ENCODE data around the gene ELAVL2.
A peak's percentile ranks its signal among the peaks of the same experiment; 100 is the strongest.

ELAVL2 gene

DNA sequence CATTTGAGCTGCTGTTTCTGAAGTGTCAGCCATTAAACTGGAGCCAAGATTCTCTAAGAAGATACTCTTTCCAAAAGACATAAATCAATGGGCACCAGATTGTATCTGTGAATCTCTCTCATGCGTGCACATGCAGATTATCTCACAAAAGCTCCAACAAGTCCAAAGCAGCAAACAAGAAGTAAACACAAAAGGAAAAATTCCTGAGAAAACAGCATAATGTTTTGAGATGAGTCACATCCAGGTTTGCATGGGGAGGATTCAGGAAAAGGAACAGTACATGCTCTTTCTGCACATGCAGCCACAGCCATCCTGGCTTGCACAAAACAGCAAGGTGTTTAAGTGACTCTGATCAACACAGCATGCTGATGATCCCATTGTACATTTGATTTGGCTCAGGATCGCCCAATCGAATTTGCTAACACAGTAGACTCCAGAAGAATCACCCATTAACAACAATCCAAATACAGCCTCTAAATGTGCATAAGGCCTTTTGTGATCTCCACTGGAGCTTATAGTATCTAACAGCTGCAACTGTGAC, 143.1 kb downstream of the ELAVL2 start:
- intact Hi-C loops (cut with DNase I): no loop called here
- no peak for DNase-seq

DNA sequence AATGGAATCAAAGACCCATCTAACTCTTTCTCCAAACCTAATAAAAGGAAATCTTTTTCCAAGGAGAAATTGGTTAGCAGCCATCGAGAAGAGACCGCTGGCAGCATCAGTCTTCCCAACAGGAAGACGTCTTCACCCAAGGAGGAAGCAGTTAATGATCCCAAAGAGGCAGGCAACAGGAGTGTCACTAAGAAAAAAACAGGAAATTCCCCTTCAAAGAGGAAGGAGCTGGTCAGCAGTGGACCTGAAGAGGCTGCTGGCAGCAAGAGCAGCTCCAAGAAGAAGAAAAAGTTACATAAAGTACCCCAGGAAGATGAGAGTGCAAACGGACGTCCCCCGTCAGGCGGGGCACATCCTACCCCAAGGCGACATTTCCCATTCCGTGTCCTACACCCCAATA, 143.7 kb downstream of the ELAVL2 start:
- no peak for DNase-seq
- intact Hi-C loops (cut with DNase I): no loop called here

DNA sequence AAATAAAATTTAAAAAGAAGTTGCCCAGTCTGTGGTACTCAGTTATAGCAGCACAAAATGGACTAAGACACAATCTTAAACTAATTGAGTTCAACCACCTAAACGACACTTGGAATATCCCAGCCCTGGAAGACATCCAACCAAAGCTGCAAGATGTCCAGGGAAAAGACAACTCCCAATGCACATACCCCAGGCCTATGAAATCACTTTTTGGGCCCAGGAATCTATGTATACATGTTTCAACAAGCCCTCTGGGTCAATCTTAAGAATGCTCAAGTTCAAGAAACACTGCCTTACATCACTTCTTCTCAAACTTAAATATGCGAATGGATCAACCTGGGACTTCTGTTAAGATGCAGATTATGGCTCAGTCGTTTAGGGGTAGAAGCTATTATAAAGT, 148.6 kb downstream of the ELAVL2 start:
- intact Hi-C loops (cut with DNase I): no loop called here
- DNase-seq: no peak

DNA sequence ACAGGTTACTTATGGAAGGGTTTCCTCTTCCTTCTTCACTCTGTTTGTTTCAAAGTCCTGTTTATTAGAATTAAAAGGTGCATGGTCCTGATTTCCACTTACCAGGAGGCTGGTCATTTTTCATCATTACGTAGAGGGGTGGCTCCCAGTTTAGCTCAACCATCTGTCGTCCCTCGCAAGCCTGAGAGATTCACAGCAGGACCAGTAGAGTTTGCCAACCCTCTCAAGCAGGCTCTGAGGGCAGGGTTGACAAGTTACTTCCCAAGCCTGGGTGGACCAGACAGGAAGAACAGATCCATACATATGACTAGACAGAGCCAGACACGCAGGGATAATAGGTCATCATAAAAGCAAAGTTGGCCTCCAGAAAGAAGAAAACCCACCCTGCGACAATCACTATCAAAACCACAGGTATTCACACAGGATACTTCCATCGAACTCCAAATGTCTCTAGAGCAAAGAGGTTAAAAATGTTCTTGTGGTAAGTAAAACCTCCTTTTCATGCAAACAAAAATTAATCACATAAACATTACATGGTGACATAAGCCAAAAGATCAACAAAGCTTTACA, 151.9 kb downstream of the ELAVL2 start:
- DNase-seq: no peak
- intact Hi-C loops (cut with DNase I): no loop called here

DNA sequence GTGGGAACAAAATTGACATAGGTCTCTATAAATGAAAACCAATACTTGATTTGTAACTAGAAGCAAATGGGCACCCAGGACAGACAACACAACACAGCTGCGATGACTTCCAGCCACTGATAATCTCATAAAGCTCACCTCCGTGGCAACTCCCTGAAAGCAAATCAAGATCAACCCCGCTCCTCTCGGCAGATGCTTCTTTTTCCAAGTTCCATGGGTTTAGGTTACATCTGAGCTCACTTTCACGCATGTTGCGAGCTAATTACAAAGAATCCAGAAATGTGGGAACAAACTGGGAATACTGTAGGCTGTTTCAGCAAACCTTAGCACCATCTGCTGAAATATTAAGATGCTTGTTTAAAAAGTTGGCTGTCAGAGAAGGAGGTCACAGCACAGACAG, 153.9 kb downstream of the ELAVL2 start:
- intact Hi-C loops (cut with DNase I): no loop called here
- no peak for DNase-seq

DNA sequence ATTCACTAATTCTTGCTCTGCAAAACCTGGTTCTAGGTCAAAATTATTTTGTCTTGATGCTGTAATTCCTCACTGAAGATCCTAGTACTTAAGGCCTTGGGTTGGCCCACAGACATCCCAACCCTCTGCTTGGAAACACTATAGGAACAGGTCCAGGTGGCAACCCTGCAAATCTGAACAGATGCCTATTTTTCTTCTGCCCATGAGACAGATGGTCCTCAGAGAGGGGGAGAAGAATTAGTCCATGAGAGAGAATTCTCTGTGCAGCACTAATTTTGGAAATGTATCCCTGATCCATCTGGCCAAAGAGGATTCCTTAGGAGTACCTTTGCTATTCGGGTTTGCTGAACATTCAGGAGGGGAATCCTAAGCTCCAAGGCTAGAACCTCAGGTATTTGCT, 156.3 kb downstream of the ELAVL2 start:
- intact Hi-C loops (cut with DNase I): no loop called here
- no peak for DNase-seq

DNA sequence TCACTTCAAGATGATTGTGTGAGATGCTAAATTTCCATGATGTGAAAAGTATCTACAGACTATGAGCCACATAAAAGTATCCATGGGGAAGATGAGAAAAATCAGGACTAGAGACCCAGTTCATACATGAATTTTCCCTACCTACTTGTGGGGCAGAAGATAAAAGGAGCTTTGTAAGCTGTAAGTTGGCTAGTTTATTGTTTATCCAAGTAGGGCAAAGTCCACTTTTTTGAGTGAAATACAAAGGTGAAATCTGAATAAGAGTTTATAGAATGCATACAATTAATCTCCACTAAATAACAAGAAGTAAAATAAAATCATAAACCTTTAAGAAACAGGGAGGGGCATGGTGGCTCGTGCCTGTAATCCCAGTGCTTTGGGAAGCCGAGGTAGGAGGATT, 160.4 kb downstream of the ELAVL2 start:
- no peak for DNase-seq
- intact Hi-C loops (cut with DNase I): no loop called here

DNA sequence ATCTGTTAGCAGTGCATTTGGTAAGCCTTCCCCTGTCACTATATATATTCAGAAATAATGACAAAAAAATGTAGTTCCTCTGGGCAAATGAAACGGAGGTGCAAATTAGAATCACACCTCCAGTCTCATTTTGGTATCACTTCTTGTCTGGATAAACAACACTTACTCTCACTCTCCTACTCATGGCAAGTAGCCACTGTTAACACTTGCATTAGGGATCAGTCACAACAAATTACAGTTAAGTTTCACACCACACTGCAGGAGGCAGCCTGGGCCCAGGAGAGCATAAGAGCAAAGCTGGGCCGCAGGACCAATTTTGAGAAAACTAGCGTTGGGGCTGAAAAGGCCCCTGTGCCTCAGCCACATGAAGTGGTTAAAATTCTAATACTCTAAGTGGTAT, 161.0 kb downstream of the ELAVL2 start:
- intact Hi-C loops (cut with DNase I): no loop called here
- DNase-seq: no peak

DNA sequence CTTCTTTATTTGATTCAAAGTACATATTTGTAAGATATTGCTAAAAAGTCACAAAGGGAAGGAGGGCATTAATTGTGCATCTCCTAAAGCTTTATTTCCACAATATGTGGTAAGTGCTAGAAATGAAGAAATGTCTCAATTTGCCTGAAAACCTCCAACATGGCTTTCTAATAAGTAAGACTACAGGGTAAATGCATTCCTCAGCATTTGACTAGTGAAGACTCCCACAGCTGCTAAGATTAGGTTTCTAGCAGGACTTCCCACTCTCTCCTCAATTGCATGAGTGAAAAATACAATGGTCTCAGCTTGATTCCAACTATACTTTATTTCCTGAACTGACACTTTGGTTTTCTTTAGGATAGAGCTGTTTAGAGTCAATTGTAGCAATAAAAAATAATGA, 162.1 kb downstream of the ELAVL2 start:
- peak in 1 of 42 donors; percentile 40 for DNase-seq
- intact Hi-C loops (cut with DNase I): no loop called here

DNA sequence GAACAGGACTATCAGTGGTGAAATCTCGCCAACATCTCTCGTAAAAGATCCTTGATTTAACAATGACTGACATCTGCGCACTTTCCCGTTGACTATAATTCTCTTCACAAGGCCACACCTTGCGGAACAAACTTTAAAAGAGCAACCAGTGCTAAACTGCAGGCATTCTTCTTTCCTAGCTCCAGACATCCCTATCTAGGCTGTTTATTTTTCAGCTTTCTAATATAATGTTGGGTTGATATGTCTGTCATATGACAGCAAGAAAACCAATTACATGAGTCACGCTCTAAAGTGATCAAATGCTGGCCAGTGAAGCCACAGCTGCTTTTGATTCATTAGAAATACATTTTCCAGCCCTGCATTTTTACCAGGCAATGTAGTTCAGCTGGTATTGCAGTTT, 162.5 kb downstream of the ELAVL2 start:
- DNase-seq: no peak

DNA sequence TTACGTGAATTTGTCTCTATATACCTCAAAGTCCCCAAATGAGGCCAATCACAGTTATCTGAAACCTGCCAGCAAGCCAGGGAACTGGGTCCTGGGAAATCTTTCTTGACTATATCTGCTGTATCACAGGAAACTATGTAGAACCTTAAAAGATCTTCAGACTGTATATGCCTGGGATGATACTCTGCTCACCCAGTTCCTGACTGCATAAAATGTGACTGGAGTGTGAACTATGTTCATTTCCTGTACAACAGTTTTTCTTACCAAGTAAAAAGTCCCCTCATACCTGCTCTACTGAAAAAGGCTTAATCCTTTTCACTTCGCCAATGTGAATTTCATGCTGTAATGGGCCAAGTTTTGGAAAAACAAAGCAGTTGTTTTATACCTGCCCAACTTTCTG, 162.9 kb downstream of the ELAVL2 start:
- intact Hi-C loops (cut with DNase I): no loop called here
- DNase-seq: no peak

More for the DNA sequence above, 162.5 kb downstream of the ELAVL2 start:
- intact Hi-C loops (cut with DNase I): no loop called here

DNA sequence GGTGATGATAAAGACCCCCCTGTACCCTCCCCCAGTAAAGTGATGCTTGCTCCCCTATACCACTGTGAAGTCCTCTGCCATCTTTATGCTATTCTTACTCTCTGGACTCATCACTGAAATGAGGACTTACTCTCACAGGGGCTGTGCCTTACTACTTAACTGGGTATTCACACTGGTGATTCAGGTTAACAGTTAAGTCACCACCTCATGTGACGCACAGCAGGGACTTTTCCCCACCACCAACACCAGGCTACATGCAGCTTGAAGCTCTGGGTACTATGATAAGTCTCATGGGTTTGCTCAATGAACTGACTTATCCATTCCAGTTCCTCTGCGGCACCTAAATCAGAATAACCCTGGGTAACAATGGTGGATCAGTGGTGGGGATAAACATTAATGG, 163.7 kb downstream of the ELAVL2 start:
- intact Hi-C loops (cut with DNase I): no loop called here

DNA sequence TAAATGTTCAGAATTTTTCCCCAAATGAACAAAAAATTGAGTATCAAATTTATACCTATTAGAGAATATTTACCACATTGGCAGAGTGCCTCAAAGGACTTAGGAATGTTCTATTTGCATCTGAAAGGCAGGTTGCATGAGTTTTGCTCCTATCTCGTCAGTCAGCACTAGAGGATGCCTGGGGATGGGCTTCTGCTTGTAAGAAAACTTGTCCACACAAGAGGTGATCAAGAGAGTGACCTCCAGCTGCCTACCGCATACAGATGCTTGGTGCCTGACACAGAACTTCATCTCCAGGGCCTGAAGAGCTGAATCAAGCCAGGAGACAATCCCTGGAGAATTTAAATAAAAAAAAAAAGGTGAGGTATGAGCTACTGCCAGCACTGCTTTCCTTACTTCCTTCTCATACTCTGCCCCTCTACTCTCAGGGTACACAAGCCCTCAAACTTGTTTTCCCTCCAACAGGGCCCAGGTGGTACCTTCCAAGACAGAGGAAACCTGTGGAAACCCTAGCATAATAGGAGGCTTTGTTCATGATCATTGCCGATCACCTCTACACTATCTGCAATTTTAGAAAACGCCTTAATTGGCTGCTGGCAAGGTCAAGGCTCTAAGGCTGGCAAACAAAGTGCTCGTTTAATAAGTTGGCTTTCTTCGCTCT, 166.6 kb downstream of the ELAVL2 start:
- no peak for DNase-seq
- intact Hi-C loops (cut with DNase I): no loop called here

More for the DNA sequence above, 163.7 kb downstream of the ELAVL2 start:
- DNase-seq: no peak

DNA sequence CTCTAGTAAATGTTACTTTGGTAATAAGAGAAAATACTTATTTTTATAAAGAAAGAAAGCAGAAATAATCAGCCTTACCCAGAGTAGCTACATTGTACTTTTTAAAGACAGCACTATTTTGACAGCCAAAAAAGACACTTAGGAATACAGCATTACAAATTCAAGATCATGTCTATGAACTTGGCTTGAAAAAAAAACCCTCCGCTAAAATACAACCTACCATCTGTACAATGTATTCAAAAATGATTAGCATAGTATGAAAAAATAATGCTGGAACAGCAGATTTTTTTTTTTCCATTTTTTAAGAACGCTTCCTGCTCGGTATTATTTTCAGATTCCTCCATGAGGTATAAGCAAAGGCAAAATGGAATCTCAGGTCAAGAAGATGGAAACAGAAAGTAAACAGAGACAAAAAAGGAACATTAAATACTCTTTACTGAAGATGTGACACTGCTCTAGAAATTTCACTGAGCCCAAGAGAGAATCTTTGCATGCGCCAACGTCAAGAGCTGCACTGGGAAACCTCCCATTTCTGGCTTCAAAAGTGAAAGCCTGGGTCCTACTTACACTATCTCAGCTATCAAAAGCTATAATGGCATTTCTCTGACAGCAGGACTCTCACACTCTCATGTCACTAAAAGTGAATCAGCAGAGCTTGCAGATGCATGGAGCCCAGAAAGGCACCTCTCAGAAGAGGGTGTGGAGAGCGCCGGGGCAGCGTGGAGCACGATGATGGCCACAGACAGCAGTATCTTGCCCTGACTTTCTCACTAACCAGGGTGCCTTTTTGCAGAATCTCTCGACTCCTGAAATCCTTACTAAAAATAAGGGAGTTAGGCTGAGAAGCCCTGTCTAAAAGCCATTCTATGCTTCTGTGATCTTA, 167.4 kb downstream of the ELAVL2 start:
- DNase-seq: no peak

DNA sequence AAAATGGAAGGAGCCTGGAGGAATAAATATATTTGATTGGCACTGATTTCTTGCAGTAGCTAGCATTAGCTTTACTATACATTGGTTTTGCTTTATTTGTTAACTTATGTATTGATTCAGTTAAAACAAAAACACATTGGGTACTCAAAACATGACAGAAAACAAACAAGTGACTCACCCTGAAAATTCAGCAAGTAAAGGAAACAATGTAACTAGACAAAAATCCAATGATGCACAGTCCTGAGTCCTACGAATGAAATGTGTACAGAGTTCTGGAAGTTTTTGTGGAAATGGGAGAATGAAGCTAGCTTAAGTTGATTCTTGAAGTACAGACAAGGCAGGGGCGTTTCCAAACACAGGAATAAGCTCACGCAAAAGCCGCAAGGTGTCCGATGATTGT, 175.0 kb downstream of the ELAVL2 start:
- DNase-seq: no peak
- intact Hi-C loops (cut with DNase I): no loop called here

More for the DNA sequence above, 167.4 kb downstream of the ELAVL2 start:
- intact Hi-C loops (cut with DNase I): no loop called here

DNA sequence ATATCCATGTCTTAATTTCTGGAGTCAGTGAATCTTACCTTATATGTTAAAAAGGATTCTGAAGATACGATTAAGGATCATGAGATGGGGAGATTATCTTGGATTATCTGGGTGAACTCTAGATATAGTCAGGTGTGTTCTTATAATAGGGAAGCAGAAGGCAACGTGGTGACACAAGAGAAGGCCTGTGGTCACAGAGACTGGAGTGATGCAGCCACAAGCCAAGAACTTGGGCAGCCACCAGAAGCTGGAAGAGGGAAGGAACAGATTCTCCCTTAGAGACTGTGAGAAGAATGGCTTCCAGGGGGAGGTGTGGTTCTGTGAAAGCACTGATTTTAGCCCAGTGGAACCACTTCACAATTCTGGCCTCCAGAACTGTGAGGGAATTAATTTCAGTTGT, 177.4 kb downstream of the ELAVL2 start:
- DNase-seq: no peak
- intact Hi-C loops (cut with DNase I): no loop called here

DNA sequence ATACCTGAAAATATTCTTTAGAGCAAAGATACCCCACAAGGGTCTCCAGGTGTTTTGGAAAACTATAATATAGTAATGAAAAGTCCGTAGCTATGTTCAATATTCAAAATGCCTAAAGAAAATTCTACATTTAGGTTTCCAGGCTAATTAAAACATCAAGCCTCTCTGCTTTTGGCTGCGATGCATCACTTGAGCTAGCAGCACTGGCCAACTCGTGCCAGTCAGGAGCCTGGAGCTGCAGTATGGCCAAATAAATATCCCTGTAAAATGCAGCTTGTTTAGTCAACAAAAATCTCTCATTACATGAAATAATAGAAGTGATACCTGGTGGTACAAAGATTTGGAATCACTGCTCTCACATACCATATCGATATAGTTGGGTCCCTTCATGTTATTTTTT, 181.1 kb downstream of the ELAVL2 start:
- intact Hi-C loops (cut with DNase I): no loop called here
- no peak for DNase-seq

DNA sequence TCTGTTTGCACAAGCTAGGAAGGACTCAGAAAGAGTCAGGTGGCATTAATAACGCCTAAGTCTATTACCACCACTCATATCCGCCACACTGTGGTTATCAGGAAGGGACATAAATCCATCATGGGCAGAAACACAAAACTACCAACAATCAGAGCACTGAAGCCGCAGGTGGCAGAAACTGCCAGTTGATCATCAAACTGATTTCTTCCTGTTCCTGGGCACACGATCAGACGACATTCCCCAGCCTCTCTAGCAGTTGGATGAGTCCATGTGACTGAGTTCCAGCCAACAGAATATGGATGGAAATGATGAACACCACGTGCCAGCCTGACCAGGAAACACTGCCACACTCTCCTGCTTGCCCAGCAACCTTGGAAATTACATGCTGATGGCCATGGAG, 181.7 kb downstream of the ELAVL2 start:
- intact Hi-C loops (cut with DNase I): no loop called here
- no peak for DNase-seq

DNA sequence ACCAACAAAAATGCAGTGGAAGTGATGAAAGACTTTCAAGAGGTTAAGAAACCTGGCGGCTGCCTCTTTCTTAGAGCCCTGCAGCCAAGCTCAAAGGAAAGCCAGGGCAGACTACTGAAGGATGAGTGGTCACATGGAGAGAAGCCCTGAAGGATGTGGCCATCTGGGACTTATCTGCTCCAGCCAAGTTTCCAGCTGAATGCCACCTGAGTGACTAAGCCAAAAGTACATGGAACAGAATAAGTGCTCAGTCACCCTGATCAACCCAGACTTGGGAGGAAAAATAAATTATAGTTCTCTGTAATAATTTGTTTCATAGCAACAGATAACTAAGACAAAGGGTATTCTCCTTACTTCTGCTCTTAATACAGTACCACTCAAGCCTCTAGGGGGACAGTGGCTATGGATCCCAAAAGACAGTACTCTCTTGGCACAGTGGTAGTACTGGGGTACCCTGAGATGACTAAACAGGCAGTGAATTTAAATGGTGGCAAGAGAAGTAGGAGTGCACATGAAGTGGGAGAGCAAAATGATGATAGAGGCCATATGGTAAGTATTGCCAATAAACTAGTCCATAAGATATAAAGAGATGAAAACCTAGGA, 182.3 kb downstream of the ELAVL2 start:
- DNase-seq: no peak
- intact Hi-C loops (cut with DNase I): no loop called here
